HCT116 (cell line): ENCODE results near the gene SPESP1.

Experiments
- CTCF ChIP-seq, 3 experiments: fragments of 200-600 bp in 1 of 3; sonication (generic) in 1 of 3; IDR thresholded peaks in 2 of 3; conservative IDR thresholded peaks in 1 of 3; 2 replicates each; pipeline ENCODE4 v1.5.1; 2012 to 2017; ENCODE audit warnings: low read depth in 2 of 3, low read length in 2 of 3, antibody characterized with exemption in 1 of 3, borderline replicate concordance in 1 of 3, control low read depth in 1 of 3, mild to moderate bottlenecking in 1 of 3, mixed read lengths in 1 of 3, mixed run types in 1 of 3, moderate library complexity in 1 of 3; ENCODE audit not compliant: insufficient read depth in 1 of 3
- JUND ChIP-seq: IDR thresholded peaks from 2 replicates; pipeline ENCODE4 v1.6.1; 2012
- MAX ChIP-seq: IDR thresholded peaks from 2 replicates; pipeline ENCODE4 v1.6.1; 2012
- POLR2A ChIP-seq: IDR thresholded peaks from 2 replicates; pipeline ENCODE4 v1.7.0; 2011; ENCODE audit warnings: borderline replicate concordance; ENCODE audit not compliant: insufficient read depth, insufficient read length; ENCODE audit errors: extremely low read depth
- REST ChIP-seq: IDR thresholded peaks from 2 replicates; pipeline ENCODE4 v1.6.1; 2012; ENCODE audit warnings: low read depth
- SP1 ChIP-seq: IDR thresholded peaks from 2 replicates; pipeline ENCODE4 v1.6.1; 2012; ENCODE audit warnings: low read depth

- TF ChIP-seq CTCF (IDR thresholded peaks at IDR 0.05 in 2 of 3, conservative IDR thresholded peaks at IDR 0.05 in 1 of 3; ENCODE audit: borderline replicate concordance in 1 of 3, insufficient read depth in 1 of 3, low read depth in 2 of 3, low read length in 2 of 3) (no peak), POLR2A (no peak), MAX (no peak), JUND (no peak), SP1 (no peak), REST (no peak)
Observed at GRCh38 chr15:68887120-68887519, 43.2 kb upstream of the SPESP1 start.
